ENCODE data around the gene LAPTM5.

DNA sequence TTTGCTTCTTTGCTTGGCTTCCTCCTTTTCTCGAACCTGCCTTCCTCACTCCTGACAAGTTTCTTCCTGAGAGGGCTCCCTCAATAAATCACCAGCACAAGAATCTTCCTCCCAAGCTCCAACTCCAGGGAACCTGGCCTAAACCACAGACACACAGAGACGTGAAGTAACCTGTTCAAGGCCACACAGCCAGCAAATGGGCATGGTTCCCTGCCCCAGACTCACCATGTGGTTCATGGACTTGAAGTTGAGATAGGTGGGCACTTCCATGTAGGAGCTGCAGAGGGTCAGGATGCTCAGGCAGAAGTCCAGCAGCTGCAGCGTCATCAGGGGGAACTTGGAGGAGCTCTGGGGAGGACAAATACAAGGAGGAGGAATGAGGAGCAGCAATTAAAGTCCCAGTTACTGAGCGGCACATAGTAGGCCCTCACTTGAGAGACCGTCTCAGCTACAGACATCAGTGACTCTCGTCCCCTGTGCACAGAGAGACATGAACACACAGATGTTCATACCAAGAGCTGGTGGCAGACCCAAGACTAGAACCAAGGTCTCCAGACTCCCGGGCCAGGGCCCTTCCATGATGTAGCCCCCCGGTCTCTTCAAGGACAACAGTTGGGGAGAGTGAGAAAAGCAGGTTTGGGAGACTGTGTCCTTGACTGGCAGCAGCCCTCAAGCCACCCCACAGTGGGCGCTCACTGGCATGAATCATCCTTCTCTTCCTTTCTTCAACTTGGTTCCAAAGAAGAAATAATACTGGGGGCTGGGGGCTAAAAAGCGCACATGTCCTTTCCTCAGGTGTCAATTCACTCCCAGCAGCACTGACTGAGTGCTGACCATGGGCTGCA, 18.6 kb downstream of the LAPTM5 start:
- TF ChIP-seq, protein P1, sequence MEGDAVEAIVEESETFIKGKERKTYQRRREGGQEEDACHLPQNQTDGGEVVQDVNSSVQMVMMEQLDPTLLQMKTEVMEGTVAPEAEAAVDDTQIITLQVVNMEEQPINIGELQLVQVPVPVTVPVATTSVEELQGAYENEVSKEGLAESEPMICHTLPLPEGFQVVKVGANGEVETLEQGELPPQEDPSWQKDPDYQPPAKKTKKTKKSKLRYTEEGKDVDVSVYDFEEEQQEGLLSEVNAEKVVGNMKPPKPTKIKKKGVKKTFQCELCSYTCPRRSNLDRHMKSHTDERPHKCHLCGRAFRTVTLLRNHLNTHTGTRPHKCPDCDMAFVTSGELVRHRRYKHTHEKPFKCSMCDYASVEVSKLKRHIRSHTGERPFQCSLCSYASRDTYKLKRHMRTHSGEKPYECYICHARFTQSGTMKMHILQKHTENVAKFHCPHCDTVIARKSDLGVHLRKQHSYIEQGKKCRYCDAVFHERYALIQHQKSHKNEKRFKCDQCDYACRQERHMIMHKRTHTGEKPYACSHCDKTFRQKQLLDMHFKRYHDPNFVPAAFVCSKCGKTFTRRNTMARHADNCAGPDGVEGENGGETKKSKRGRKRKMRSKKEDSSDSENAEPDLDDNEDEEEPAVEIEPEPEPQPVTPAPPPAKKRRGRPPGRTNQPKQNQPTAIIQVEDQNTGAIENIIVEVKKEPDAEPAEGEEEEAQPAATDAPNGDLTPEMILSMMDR (IDR thresholded peaks at IDR 0.05; ENCODE audit: low read length) = no peak
- TF ChIP-seq EZH2 (optimal IDR thresholded peaks at IDR 0.05; ENCODE audit: low read depth, low read length) (no peak), EZH2phosphoT487 (IDR thresholded peaks at IDR 0.05; ENCODE audit: low read length) (no peak)

Measured in MM.1S (cell line).